NT2/D1 (cell line): ENCODE measurements around the gene INS.

ENCODE experiments used
- SUZ12 ChIP-seq: IDR thresholded peaks from 2 replicates; pipeline ENCODE4 v1.6.1; 2011; ENCODE audit not compliant: insufficient read length, insufficient read depth; ENCODE audit errors: extremely low read depth
- YY1 ChIP-seq: IDR thresholded peaks from 2 replicates; pipeline ENCODE4 v1.6.1; 2011; ENCODE audit not compliant: insufficient read length, insufficient read depth
- ZNF274 ChIP-seq: IDR thresholded peaks from 2 replicates; pipeline ENCODE4 v1.6.1; 2011; ENCODE audit warnings: mild to moderate bottlenecking, low read depth, low read length

- TF ChIP-seq YY1: no peak
- no peak for TF ChIP-seq ZNF274
- no peak for TF ChIP-seq SUZ12
Measured at GRCh38 chr11:2194877-2195755, 34.1 kb upstream of the INS start.
